HepG2 (cell line): ENCODE results near the gene SLC38A1. TPM values are rescaled to one million over a fixed set of nuclear protein-coding genes. Genes with fewer than 3 reads are reported as not detected.
A peak's percentile ranks its signal among the peaks of the same experiment; 100 is the strongest.

Experiments
- ATF7-NPFF ChIP-seq: sonication (generic); formaldehyde crosslinking; IDR thresholded peaks from 2 replicates; pipeline ENCODE4 v1.8.1; 2023; ENCODE audit warnings: mild to moderate bottlenecking, low read depth, missing genetic modification reagents, moderate library complexity
- GATAD2A ChIP-seq: IDR thresholded peaks from 2 replicates; pipeline ENCODE4 v1.6.1; 2016
- HOXA3 ChIP-seq: sonication (generic); formaldehyde crosslinking; IDR thresholded peaks from 2 replicates; pipeline ENCODE4 v1.5.0; 2020; ENCODE audit warnings: missing genetic modification reagents
- HOXA5 ChIP-seq: sonication (generic); formaldehyde crosslinking; IDR thresholded peaks from 2 replicates; pipeline ENCODE4 v1.4.0; 2020; ENCODE audit warnings: missing genetic modification reagents
- KAT8 ChIP-seq: IDR thresholded peaks from 2 replicates; pipeline ENCODE4 v1.6.1; 2016; ENCODE audit warnings: missing genetic modification reagents, missing compliant biosample characterization
- KLF16 ChIP-seq, 2 experiments: sonication (generic) in 1 of 2; formaldehyde crosslinking in 1 of 2; IDR thresholded peaks; 2 replicates each; pipeline versions ENCODE4 v1.6.1 to v1.8.0; 2016 to 2023; ENCODE audit warnings: missing genetic modification reagents in 2 of 2, missing compliant biosample characterization in 1 of 2
- MBD4 ChIP-seq: IDR thresholded peaks from 2 replicates; pipeline ENCODE4 v1.6.1; 2012; ENCODE audit warnings: low read length, inconsistent platforms, borderline replicate concordance
- MEIS2 ChIP-seq: sonication (generic); formaldehyde crosslinking; IDR thresholded peaks from 2 replicates; pipeline ENCODE4 v1.9.0; 2021; ENCODE audit warnings: mild to moderate bottlenecking, missing genetic modification reagents
- REPIN1 ChIP-seq: sonication (generic); formaldehyde crosslinking; IDR thresholded peaks from 2 replicates; pipeline ENCODE4 v1.8.0; 2022; ENCODE audit warnings: missing genetic modification reagents, low read depth, mild to moderate bottlenecking, borderline replicate concordance
- SRSF1 ChIP-seq: fragments of 200-400 bp; formaldehyde crosslinking; optimal IDR thresholded peaks from 2 replicates; pipeline ENCODE3; 2017; ENCODE audit warnings: mild to moderate bottlenecking, low read depth, low read length, moderate library complexity
- STAT6 ChIP-seq: sonication (generic); formaldehyde crosslinking; IDR thresholded peaks from 2 replicates; pipeline ENCODE4 v1.4.0; 2020; ENCODE audit warnings: missing genetic modification reagents, mild to moderate bottlenecking, borderline replicate concordance
- TFDP2 ChIP-seq: sonication (generic); formaldehyde crosslinking; IDR thresholded peaks from 2 replicates; pipeline ENCODE4 v1.4.0; 2020; ENCODE audit warnings: missing genetic modification reagents
- ZFP41 ChIP-seq: sonication (generic); formaldehyde crosslinking; IDR thresholded peaks from 2 replicates; pipeline ENCODE4 v1.4.0; 2020; ENCODE audit warnings: mild to moderate bottlenecking, missing genetic modification reagents, borderline replicate concordance
- ZFP90 ChIP-seq: sonication (generic); formaldehyde crosslinking; IDR thresholded peaks from 2 replicates; pipeline ENCODE4 v1.8.0; 2022; ENCODE audit warnings: missing genetic modification reagents, mild to moderate bottlenecking, inconsistent platforms, borderline replicate concordance
- ZNF329 ChIP-seq: sonication (generic); formaldehyde crosslinking; IDR thresholded peaks from 2 replicates; pipeline ENCODE4 v1.9.0; 2021; ENCODE audit warnings: low read depth, mild to moderate bottlenecking, missing genetic modification reagents
- ZNF546 ChIP-seq: sonication (generic); formaldehyde crosslinking; conservative IDR thresholded peaks from 2 replicates; pipeline ENCODE4 v1.8.1; 2023; ENCODE audit warnings: mild to moderate bottlenecking, missing genetic modification reagents
- ZNF577 ChIP-seq: sonication (generic); formaldehyde crosslinking; IDR thresholded peaks from 2 replicates; pipeline ENCODE4 v1.4.0; 2020; ENCODE audit warnings: mild to moderate bottlenecking, low read depth, missing genetic modification reagents, borderline replicate concordance
- ZNF605 ChIP-seq: sonication (generic); formaldehyde crosslinking; IDR thresholded peaks from 2 replicates; pipeline ENCODE4 v1.8.0; 2022; ENCODE audit warnings: mild to moderate bottlenecking, missing genetic modification reagents
- ZNF710 ChIP-seq: sonication (generic); formaldehyde crosslinking; IDR thresholded peaks from 2 replicates; pipeline ENCODE4 v1.5.0; 2020; ENCODE audit warnings: mild to moderate bottlenecking, missing genetic modification reagents, borderline replicate concordance
- ZNF737 ChIP-seq: sonication (generic); formaldehyde crosslinking; IDR thresholded peaks from 2 replicates; pipeline ENCODE4 v1.5.0; 2020; ENCODE audit warnings: missing genetic modification reagents, mild to moderate bottlenecking, borderline replicate concordance
- ZNF770 ChIP-seq: sonication (generic); formaldehyde crosslinking; IDR thresholded peaks from 2 replicates; pipeline ENCODE4 v1.5.0; 2020; ENCODE audit warnings: mild to moderate bottlenecking, missing genetic modification reagents
- polyA plus RNA-seq, 8 experiments: library from polyadenylated mRNA; depleted of rRNA in 3 of 8; stranded (reverse) in 7 of 8; unstranded in 1 of 8; fragments of >200 nt; fragmentation: Illumina TruSeq in 4 of 8; extraction: Trizol in 4 of 8; gene quantifications; 2 replicates each; pipeline versions ENCODE4 v1.2.1 to v1.2.3, GENCODE V29; 2011 to 2016; ENCODE audit warnings: low read depth in 4 of 8, missing spikeins in 1 of 8, mixed read lengths in 1 of 8; ENCODE audit not compliant: insufficient read depth in 1 of 8
- total RNA-seq, 5 experiments: library from RNA; depleted of rRNA; stranded (reverse); fragments of >200 nt; fragmentation: Illumina TruSeq; extraction: Trizol; gene quantifications; 2 replicates each; pipeline ENCODE4 v1.2.3, GENCODE V29; 2016; ENCODE audit warnings: low read depth in 1 of 5

The SLC38A1 gene
- total and polyA plus RNA-seq, 2 of the 13 experiments (the other 11 are each of a cell fraction or from before 2014, with no cell fraction given) = 47.0 to 50.6 TPM

GRCh38 chr12:46268583-46269428, at the start of gene SLC38A1 (continued):
- peak; percentile 75; the same call in 1 of the 2 replicates for TF ChIP-seq ZNF710 (CRISPR knock-in tag)
- TF ChIP-seq KAT8 (CRISPR knock-in tag) = peak; percentile 77
- peak; percentile 92 for TF ChIP-seq TFDP2 (CRISPR knock-in tag)
- peak; percentile 94 for TF ChIP-seq ATF7-NPFF (CRISPR knock-in tag)
- TF ChIP-seq ZNF605 (CRISPR knock-in tag) = peak; percentile 93
- TF ChIP-seq HOXA3 (CRISPR knock-in tag) = peak; percentile 83
- TF ChIP-seq MBD4 = no peak
- TF ChIP-seq ZNF577 (CRISPR knock-in tag) = no peak
- TF ChIP-seq ZFP41 = 0 out of 2 replicates have a peak, but pooled peaks have one; percentile 20
- peak; percentile 61; the same call in 1 of the 2 replicates for TF ChIP-seq ZNF546 (CRISPR knock-in tag)
- peak; percentile 73; the same call in 1 of the 2 replicates for TF ChIP-seq ZNF329 (CRISPR knock-in tag)
- TF ChIP-seq REPIN1 (CRISPR knock-in tag) = peak; percentile 85
- TF ChIP-seq HOXA5 (CRISPR knock-in tag) = peak; percentile 62; the same call in 1 of the 2 replicates
- TF ChIP-seq MEIS2 (CRISPR knock-in tag) = peak; percentile 78
- TF ChIP-seq STAT6 (CRISPR knock-in tag) = peak; percentile 77; the same call in 1 of the 2 replicates
- peak; percentile 84 for TF ChIP-seq GATAD2A (CRISPR knock-in tag)
- peak; percentile 86; the same call in 1 of the 2 replicates for TF ChIP-seq ZFP90 (CRISPR knock-in tag)
- no peak for TF ChIP-seq SRSF1
- peak; percentile 80; a peak in 2 of 4 replicates for TF ChIP-seq KLF16 (CRISPR knock-in tag; IDR thresholded peaks at IDR 0.05)
- TF ChIP-seq ZNF770 (CRISPR knock-in tag) = peak; percentile 75
- TF ChIP-seq ZNF737 (CRISPR knock-in tag) = peak; percentile 97
